Mesangial cell (primary cell): ENCODE measurements around the gene H19. TPM values are rescaled to one million over a fixed set of nuclear protein-coding genes. Genes with fewer than 3 reads are reported as not detected.

Source experiments
- total RNA-seq: library from RNA; depleted of rRNA; stranded (reverse); fragments of >200 nt; gene quantifications from 2 replicates; pipeline ENCODE4 v1.2.3, GENCODE V29; 2015

H19 gene
- total RNA-seq, result 16.5 and 607 TPM in 2 replicates

GRCh38 chr11:1997755-1998154 is at the start of gene H19:
H19 (minus strand) TSS chr11:1997842.

GRCh38 chr11:1946812-1947484 is 50.7 kb downstream of the H19 start, which contains the start of gene MRPL23:
MRPL23 (plus strand) TSS chr11:1947332; CDS start chr11:1947363, 31 bp downstream.

Other genes with a start within 250 kb of the H19 start
- 2.9 TPM in 1 of 2 replicates, not detected in the other for gene IFITM10, start 247.2 kb downstream of the H19 start, total RNA-seq
- gene CTSD, start 233.9 kb downstream of the H19 start, total RNA-seq, result 202 and 1,024 TPM in 2 replicates
- 2.0 TPM in 1 of 2 replicates, not detected in the other for gene SYT8, start 162.9 kb downstream of the H19 start, total RNA-seq
- gene TNNI2, start 158.9 kb downstream of the H19 start, total RNA-seq, result not detected in 2 replicates
- gene LSP1, start 144.8 kb downstream of the H19 start, total RNA-seq, result 0.33 and 5.6 TPM in 2 replicates
- gene PRR33, start 105.9 kb downstream of the H19 start, total RNA-seq, result not detected in 2 replicates
- not detected in 2 replicates for gene TNNT3, start 78.1 kb downstream of the H19 start, total RNA-seq
- gene MRPL23, start 50.5 kb downstream of the H19 start, total RNA-seq, result 210 and 261 TPM in 2 replicates
- 24.9 and 59.1 TPM in 2 replicates for gene IGF2, start 141.5 kb upstream of the H19 start, total RNA-seq
- not detected in 2 replicates for gene INS, start 163.4 kb upstream of the H19 start, total RNA-seq
- 1.6 and 7.1 TPM in 2 replicates for gene TH, start 174.0 kb upstream of the H19 start, total RNA-seq